ENCODE data around the gene KCTD15.

DNA sequence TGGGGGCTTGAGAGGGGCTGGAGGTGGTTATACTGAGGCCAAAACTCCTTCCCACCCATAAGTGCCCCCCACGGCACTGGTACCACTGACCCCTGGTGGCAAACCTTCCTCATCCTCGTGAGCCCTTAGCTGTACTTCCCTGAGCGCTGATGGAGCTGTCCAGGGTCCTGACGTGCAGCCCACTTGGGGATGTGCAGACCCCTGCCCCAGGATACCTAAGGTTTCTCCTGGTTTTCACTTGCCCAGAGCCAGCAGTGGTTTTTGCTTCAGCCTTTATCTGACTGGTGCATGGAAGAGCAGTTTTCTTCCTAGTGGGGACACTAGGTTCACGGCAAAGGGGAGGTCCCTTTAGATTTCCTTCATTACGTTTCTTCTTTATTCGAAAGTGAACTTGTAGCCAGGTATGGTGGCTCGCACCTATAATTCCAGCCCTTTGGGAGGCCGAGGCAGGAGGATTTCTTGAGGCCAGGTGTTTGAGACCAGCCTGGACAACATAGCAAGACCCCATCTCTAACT lies 28.7 kb upstream of the KCTD15 start:
- TF ChIP-seq, protein P1, sequence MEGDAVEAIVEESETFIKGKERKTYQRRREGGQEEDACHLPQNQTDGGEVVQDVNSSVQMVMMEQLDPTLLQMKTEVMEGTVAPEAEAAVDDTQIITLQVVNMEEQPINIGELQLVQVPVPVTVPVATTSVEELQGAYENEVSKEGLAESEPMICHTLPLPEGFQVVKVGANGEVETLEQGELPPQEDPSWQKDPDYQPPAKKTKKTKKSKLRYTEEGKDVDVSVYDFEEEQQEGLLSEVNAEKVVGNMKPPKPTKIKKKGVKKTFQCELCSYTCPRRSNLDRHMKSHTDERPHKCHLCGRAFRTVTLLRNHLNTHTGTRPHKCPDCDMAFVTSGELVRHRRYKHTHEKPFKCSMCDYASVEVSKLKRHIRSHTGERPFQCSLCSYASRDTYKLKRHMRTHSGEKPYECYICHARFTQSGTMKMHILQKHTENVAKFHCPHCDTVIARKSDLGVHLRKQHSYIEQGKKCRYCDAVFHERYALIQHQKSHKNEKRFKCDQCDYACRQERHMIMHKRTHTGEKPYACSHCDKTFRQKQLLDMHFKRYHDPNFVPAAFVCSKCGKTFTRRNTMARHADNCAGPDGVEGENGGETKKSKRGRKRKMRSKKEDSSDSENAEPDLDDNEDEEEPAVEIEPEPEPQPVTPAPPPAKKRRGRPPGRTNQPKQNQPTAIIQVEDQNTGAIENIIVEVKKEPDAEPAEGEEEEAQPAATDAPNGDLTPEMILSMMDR (IDR thresholded peaks at IDR 0.05; ENCODE audit: low read depth, low read length, missing input control): no peak
- TF ChIP-seq GABPA (IDR thresholded peaks at IDR 0.05 in 1 of 2, conservative IDR thresholded peaks at IDR 0.05 in 1 of 2) (no peak), SP1 (IDR thresholded peaks at IDR 0.05) (no peak), MAX (IDR thresholded peaks at IDR 0.05) (no peak), TAF1 (conservative IDR thresholded peaks at IDR 0.05) (no peak), JUND (IDR thresholded peaks at IDR 0.05) (no peak), RAD21 (IDR thresholded peaks at IDR 0.05) (no peak)
